Measurements from ENCODE around the gene SMARCC2.
"Not testable (repeated sequence)": the region's sequence is repeated elsewhere in the genome, so short reads cannot be mapped to it uniquely, and the experiment has no call there.

Gene SMARCC2

DNA sequence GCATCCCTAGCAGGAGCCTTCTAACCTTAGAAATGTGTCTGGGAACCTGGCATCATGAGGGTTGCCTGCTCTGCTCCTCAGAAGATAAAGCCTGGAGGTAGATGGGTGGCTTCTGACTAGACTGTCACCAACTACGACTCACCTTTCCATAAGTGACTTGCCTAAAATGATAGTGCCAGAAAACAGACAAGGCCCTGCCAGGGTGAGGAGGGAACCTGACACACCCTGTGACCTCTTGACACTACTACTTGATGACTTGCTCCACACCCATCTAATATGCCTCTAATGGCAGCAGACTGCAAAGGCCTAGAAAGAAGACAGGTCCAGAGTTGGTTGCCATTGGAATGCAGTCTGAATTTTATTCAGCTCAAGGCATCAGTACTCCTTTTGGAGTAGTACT is 23.1 kb upstream of the SMARCC2 start:
- DNase-seq, result no peak

- no peak for DNase-seq
Observed at GRCh38 chr12:56208006-56208405, 18.7 kb upstream of the SMARCC2 start.

DNA sequence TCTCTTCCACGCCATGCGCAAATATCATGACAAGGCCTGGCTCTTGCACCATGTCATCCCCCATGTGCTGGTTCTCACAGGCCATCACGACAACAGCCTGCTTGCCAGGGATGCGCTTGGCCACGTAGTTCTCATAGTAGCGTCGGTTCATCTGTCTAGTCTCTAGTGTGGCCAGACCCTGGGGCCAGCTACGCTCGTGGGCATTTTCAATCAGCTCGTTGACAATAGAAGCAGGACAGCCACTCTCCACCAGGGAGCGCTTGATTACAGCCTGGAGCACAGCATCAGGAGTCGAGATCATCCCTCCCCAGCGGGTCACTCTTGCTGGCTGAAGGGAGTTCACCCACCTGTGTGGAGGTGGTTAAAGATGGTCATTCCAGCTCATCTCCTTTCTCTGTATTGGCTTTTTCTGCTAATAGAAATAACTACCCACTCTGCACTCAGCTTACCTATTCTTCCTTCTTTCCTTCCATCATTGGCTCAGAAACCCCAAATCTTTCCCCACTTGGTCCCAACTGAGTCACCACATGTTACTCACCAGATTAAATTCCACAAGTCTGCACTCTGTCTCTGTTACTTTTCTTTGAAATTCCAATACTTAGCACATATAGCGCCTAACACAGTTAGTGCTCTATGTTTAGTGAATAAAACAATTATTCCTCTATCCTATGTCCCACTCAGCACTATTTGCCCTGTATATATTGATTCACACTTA is 17.3 kb upstream of the SMARCC2 start:
- DNase-seq, result peak in 22 of 51 donors; percentile 1 to 34 (median 14)

- DNase-seq, result no peak
Observed at GRCh38 chr12:56205445-56205844, 16.2 kb upstream of the SMARCC2 start.

GRCh38 chr12:56204275-56204674 is 15.0 kb upstream of the SMARCC2 start:
- no peak for DNase-seq

DNA sequence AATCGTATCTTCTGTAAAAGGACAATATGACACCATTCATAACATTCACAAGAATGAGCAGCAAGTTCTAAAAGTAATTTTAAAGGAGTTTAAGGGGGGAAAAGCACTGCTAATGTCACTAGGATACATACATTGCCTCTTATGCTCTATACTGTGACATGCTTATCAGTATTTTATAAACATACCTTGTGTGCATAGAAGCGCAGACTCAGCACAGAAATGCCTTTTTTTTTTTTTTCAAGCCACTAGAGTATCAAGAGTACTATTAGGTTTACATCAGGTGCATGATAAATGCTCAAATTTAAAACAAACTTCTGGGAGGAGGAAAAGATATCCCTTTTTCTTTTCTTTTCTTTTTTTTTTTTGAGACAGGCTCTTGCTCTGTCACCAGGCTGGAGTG is 13.6 kb upstream of the SMARCC2 start:
- DNase-seq, result no peak

DNA sequence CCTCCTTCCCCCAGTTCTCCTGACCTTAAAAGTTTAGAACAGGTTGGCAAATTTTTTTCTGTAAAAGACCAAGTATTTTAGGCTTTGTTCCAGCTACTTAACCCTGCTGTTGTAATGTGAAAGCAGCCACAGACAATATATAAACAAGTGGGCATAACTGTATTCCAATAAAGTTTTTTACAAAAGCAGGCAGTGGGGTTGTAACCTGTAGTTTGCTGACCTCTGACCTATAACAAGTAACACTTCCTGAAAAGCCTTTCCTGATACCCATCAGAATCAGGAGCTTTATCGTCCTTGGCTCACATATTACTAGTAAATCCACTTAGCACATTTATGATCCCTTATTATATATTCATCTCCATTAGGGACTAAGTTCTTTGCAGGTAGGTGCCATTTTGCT is 13.1 kb upstream of the SMARCC2 start:
- no peak for DNase-seq

DNA sequence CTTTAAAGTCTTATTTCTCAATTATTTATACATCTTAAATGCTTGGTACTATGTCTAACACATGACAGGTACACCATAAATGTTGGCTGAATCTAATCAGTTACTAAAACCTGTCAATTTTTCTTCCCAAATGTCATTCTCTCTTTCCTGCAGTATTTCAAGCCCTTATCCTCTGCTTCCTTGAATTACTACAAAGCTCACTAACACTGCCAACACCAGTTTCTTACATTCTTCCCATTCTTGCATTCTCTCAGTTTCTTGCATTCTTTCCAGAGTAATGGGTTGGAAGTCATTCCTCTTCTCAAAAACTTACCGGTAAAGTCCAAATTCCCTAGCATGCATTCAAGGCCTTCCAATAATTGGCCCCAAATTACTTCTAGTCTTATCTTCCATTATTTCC is 9.6 kb upstream of the SMARCC2 start:
- DNase-seq, result no peak

- no peak for DNase-seq
Observed at GRCh38 chr12:56197921-56198635, 8.8 kb upstream of the SMARCC2 start.

GRCh38 chr12:56196818-56197550 is 7.7 kb upstream of the SMARCC2 start:
- not testable (repeated sequence) for DNase-seq

GRCh38 chr12:56193025-56193578 is 3.8 kb upstream of the SMARCC2 start:
- peak in 34 of 51 donors; percentile 1 to 77 (median 35) for DNase-seq

GRCh38 chr12:56192582-56192981 is 3.3 kb upstream of the SMARCC2 start:
- no peak for DNase-seq

DNA sequence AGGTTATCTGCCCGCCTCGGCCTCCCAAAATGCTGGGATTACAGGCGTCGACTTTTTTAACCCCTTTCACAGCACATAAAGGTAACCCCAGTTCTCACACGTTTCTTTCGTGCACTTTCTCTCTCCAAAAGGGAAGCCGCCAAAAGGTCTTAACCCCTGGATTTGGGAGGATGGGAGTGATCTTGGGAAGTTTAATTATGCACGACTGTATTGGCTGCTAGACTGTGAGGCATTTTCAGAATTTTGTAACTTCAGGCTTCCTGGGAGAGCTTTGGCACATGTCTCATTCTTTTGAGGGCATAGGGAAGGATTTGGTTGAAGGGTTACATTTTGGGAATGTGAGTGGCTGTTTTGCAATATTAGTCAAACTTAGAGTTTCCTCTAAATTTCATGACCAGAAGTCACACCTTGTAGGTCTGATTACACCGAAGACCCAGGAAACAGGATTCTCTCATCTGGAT is 1.4 kb upstream of the SMARCC2 start:
- DNase-seq, result peak in 1 of 51 donors; percentile 34

GRCh38 chr12:56189918-56190694 is 823 bp upstream of the SMARCC2 start:
- DNase-seq, result peak; percentile 31 to 88 (median 65)

GRCh38 chr12:56188778-56189098 is 545 bp downstream of the SMARCC2 start:
- peak in 10 of 51 donors; percentile 18 to 60 (median 39) for DNase-seq

GRCh38 chr12:56188131-56188777 is 1.0 kb downstream of the SMARCC2 start:
- peak in 3 of 51 donors; percentile 3 to 38 (median 9) for DNase-seq

DNA sequence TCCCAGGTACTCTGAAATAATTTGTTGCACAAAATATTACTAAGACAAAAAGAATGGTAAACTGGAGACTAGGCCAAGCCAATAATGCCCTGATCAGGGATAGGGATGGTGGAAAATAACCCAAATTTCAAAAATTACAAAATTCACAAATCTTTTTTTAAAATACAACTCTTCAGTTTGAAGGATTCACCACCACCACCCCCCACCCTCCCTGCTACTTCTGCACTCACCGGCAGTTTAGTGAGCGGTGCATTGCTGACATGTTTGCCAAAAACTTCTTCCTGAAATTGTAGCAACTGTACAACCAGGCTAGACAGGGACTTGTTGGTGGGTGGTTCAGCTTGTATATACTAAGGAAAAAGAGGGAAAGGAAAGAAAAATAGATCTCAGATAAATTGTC is 2.3 kb downstream of the SMARCC2 start:
- DNase-seq, result no peak

GRCh38 chr12:56178347-56178746 is 10.9 kb downstream of the SMARCC2 start:
- no peak for DNase-seq

- no peak for DNase-seq
Observed at GRCh38 chr12:56172839-56173238, 16.4 kb downstream of the SMARCC2 start.

DNA sequence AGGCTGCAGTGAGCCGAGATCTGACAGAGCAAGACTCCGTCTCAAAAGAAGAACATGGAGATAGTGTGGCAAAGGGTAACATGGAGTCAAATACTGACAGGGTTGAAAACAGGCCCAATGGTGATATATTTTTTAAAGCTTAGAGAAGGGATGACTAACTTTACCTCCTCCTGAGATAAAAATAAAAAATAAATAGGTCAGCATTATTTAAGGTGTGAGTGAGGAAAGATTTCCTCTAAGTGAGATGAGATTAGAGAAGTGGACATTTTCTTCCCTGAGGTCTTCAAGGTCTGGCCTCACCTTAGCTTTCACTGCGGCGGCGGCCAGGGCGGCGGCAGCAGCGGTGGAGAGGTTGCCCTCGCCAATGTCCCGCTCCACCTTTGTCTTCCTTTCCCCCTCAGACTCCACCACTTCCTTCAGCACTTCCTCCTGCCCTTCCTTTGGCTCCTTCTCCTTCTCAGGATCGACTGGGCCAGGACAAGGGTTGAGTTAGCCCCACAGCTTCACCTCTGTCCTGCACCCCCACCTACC is 20.0 kb downstream of the SMARCC2 start:
- DNase-seq, result no peak
